GM18951 (cell line): ENCODE data around the gene PAGE4.

Experiments used
- POLR2A ChIP-seq: IDR thresholded peaks from 4 replicates; pipeline ENCODE4 v1.6.1; 2011; ENCODE audit warnings: mild to moderate bottlenecking; ENCODE audit not compliant: insufficient read length, insufficient read depth; ENCODE audit errors: extremely low read depth
- in situ Hi-C: fragments of 300-500 bp; cut with MboI; formaldehyde crosslinking; loops from one replicate; pipeline ENCODE4 v1.12.0; 2022; ENCODE audit warnings: low sequenced_read_pairs, mixed read lengths, inconsistent platforms; ENCODE audit not compliant: unreplicated experiment

The PAGE4 gene

GRCh38 chrX:49829016-49829415, at the start of gene PAGE4:
Gene PAGE4 (plus strand): TSS chrX:49829303. CDS start chrX:49830429, 1,126 bp downstream.
- in situ Hi-C loops: no loop called here
- TF ChIP-seq POLR2A: no peak

GRCh38 chrX:49784747-49785280, 44.3 kb upstream of the PAGE4 start:
- in situ Hi-C loops: no loop called here
- no peak for TF ChIP-seq POLR2A

- no peak for TF ChIP-seq POLR2A
- in situ Hi-C loops: no loop called here
Measured at GRCh38 chrX:49792376-49792775, 36.7 kb upstream of the PAGE4 start.

- in situ Hi-C loops: no loop called here
- TF ChIP-seq POLR2A: no peak
Measured at GRCh38 chrX:49793686-49794085, 35.4 kb upstream of the PAGE4 start.

GRCh38 chrX:49799828-49800227, 29.3 kb upstream of the PAGE4 start:
- TF ChIP-seq POLR2A: no peak
- in situ Hi-C loops: no loop called here

- in situ Hi-C loops: no loop called here
- TF ChIP-seq POLR2A: no peak
Measured at GRCh38 chrX:49809891-49810632, 19.0 kb upstream of the PAGE4 start.

GRCh38 chrX:49812177-49812576, 16.9 kb upstream of the PAGE4 start:
- in situ Hi-C loops: no loop called here
- TF ChIP-seq POLR2A: no peak

GRCh38 chrX:49816435-49816834, 12.7 kb upstream of the PAGE4 start:
- in situ Hi-C loops: no loop called here
- TF ChIP-seq POLR2A: no peak

- in situ Hi-C loops: no loop called here
- TF ChIP-seq POLR2A: no peak
Measured at GRCh38 chrX:49838374-49838773, 9.3 kb downstream of the PAGE4 start.

- in situ Hi-C loops: no loop called here
- TF ChIP-seq POLR2A: no peak
Measured at GRCh38 chrX:49840679-49841078, 11.6 kb downstream of the PAGE4 start.

- in situ Hi-C loops: no loop called here
Measured at GRCh38 chrX:49842621-49843020, 13.5 kb downstream of the PAGE4 start.

GRCh38 chrX:49844611-49845010, 15.5 kb downstream of the PAGE4 start:
- TF ChIP-seq POLR2A: no peak
- in situ Hi-C loops: no loop called here

More at GRCh38 chrX:49842621-49843020, 13.5 kb downstream of the PAGE4 start:
- TF ChIP-seq POLR2A: no peak

- in situ Hi-C loops: no loop called here
- TF ChIP-seq POLR2A: no peak
Measured at GRCh38 chrX:49845701-49846403, 16.7 kb downstream of the PAGE4 start.

GRCh38 chrX:49846522-49846921, 17.4 kb downstream of the PAGE4 start:
- in situ Hi-C loops: no loop called here

GRCh38 chrX:49848275-49848674, 19.2 kb downstream of the PAGE4 start:
- TF ChIP-seq POLR2A: no peak
- in situ Hi-C loops: no loop called here

More at GRCh38 chrX:49846522-49846921, 17.4 kb downstream of the PAGE4 start:
- no peak for TF ChIP-seq POLR2A
